SK-N-DZ (cell line): ENCODE data around the gene ZNF732.
"Not testable (repeated sequence)": the region's sequence is repeated elsewhere in the genome, so short reads cannot be mapped to it uniquely, and the experiment has no call there.

Experiments used
- DNase-seq: peaks from one replicate; pipeline ENCODE4 v3.0.0-alpha.2; 2015; ENCODE audit warnings: low spot score
- small RNA-seq, 2 experiments: library from RNA; depleted of rRNA; stranded (forward); fragments of <200 nt; gene quantifications; one replicate each; pipeline ENCODE3, GENCODE V24; 2014

The ZNF732 gene

GRCh38 chr4:253936-254756 lies 51.1 kb downstream of the ZNF732 start:
- no peak for DNase-seq

DNA sequence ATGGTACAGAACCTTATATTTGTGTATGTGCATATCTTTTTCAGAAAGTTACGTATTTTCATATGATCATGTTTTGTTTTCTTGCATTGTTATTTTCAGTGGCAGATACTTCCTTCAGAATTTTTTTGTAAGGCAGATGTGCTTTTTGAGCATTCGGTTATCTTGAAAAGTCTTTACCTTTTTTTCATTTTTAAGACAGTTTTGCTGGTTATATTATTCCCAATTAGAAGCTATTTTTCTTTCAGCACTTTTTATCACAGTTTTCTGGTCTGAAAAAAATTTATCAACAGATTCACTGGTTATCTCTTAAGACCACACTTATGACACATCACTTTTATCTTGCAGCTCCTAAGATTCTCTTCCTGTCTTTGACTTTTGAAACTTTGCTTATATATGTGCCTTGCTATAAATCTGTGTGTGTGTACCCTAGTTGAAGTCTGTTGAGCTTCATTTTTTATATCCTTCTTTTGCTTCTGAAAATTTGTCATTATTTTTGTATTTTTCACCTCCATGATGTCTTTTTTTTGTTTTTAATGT lies 53.1 kb downstream of the ZNF732 start:
- no peak for DNase-seq

DNA sequence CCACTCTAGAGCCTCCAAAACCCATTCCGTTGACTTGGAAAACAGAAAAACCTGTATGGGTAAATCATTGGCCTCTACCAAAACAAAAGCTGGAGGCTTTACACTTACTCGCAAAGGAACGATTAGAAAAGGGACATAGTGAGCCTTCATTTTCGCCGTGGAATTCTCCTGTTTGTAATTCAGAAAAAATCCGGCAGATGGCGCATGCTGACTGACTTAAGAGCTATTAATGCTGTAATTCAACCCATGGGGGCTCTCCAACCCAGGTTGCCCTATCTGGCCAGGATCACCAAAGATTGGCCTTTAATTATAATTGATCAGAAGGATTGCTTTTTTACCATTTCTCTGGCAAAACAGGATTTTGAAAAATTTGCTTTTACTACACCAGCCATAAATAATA lies 60.8 kb downstream of the ZNF732 start:
- DNase-seq, result peak; percentile 28

- no peak for DNase-seq
These were observed 61.8 kb downstream of the ZNF732 start for GRCh38 chr4:243426-243825.

DNA sequence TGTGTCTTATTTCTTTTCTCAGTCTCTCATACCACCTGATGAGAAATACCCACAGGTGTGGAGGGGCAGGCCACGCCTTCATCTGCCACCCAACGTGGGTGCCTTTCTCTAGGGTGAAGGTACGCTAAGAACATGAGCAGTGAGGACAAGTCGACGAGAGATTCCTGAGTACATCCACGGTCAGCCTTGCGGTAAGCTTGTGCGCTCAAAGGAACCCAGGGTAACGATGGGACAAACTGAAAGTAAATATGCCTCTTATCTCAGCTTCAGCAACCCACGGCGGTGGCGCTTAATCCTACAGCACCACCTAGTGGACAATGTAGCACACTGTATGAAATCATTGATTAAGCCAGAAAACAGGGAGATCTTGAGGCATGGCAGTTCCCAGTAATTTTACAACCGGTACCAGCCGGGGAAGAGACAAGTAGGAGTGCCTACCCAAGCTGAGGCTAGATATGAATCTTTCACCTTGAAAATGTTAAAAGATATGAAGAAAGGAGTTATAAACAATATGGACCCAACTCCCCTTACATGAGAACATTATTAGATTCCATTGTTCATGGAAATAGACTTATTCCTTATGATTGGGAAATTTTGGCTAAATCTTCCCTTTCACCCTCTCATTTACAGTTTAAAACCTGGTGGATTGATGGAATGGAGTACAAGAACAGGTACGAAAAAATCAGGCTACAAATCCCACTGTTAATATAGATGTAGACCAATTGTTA lies 63.0 kb downstream of the ZNF732 start:
- peak; percentile 54 for DNase-seq

- DNase-seq, result not testable (repeated sequence)
These were observed 63.9 kb downstream of the ZNF732 start for GRCh38 chr4:241411-241810.

DNA sequence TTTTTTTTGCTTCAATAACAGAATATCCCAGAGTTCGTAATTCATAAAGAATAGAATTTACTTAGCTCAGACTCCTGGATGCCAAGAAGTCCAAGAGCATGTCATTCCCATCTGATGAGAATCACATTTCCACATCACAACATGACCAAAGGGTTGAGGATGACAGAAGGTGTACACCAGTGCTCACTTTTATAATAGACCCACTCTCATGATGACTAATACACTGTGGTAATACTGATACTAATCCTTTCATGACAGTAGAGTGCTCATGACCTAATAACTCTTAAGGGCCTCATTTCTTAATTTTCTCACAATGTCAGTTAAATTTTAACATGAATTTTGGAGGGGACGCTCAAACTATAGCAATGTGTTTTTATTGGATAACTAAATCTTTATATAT lies 69.2 kb downstream of the ZNF732 start:
- no peak for DNase-seq

DNA sequence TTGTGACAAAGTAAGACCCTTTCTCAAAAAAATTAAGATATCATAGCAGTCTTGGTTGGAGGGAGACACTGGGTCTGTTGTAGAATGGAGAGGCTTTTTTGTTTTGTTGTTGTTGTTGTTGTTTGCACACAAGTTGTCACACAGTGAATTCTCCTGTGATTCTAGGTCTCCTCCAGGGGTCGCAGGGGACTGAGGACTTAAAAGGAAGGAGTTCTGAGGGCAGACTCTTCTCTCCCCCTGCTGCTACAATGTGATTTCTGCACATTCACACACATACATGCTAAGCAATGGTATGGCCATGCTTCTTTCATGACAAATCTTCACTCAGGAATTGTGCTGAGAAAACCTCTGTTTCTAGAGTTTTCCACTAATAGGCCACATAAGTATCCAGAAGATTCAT lies 71.1 kb downstream of the ZNF732 start:
- no peak for DNase-seq

DNA sequence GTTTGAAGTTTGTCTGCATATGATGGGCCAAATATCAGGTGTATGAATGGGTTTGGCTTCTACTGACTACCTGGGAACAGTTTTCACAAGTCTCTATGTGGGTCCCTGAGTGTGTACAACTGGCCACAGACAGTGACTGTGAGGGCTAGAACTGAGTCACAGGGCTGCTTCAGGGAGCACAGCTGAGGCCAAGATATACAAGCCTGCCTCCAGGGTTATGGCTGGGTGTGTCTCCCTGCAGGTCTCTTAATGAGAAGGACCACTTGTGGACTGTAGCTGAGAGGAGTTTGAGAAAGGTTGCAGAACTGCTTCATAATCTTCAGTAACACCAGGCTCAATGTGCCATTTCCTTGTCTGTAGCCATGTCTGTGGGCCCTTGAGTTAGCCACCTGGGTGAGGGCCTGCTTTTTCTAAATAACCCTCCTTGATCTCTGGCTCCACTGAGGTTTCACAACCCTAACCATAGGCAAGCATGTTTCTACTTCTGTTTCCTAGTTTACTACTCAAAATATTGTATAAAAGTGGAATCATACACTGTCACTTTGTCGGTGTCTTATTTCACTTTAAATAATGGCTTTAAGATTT lies 81.3 kb downstream of the ZNF732 start:
- no peak for DNase-seq

Small RNAs within 50 kb of the gene (small RNA-seq; reads per million reads assigned to genes)
- gene AC079140.2 (0 to 0.13 reads per million in 2 experiments), gene MIR571 (0 reads per million in 2 experiments)
